ENCODE results near the gene SUPT3H.

SUPT3H gene

DNA sequence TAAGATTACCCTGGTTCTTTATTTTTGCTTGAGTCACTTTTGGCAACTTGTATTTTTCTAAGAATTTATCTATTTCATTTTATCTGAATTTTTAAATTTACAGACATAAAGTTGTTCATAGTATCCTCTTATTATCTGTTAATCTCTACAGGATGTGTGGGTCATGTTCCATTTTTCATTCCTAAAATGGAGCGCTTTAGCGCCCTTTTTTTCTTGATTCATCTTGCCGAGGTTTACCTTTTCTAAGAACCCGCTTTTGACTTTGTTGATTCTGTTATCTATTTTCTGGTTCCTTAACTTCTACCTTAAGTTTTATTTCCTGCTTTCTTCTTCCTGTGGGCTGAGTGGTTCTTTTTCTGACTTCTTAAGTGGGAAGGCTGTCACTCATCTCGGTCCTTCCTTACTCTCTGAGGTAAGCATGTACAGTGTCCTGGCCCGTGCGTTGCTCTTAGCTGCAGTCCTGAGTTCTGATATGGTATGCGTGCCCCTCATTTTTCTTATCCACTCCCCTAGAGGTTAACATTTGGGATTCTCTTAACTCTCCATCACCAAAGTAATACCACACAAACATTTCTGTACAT, 590.4 kb downstream of the SUPT3H start:
- no peak overlapping the region for H3K4ac ChIP-seq (ENCODE audit: low read depth, low read length)
- no peak overlapping the region for H3K9ac ChIP-seq (ENCODE audit: low read length)
- H3K27ac ChIP-seq (ENCODE audit: low read depth, low read length): no peak overlapping the region
- no peak overlapping the region for H3K23ac ChIP-seq (ENCODE audit: low read length)
- H4K8ac ChIP-seq (ENCODE audit: low read depth, low read length): no peak overlapping the region
- no peaks in the 10 kb centered on the region for H3K4me1 ChIP-seq (ENCODE audit: control insufficient read depth, low read depth, low read length)
- no peak overlapping the region for H2BK15ac ChIP-seq (replicated peaks; ENCODE audit: low read depth)
- H3K36me3 ChIP-seq (ENCODE audit: control insufficient read depth, insufficient read depth, low read length): no peaks in the 10 kb centered on the region
- no peak overlapping the region for H3K4me3 ChIP-seq (ENCODE audit: low read length)
- WGBS (ENCODE audit: extremely low coverage, insufficient coverage, low lambda C conversion rate): no CpG with 5 or more reads among the region's 8 CpGs
- H2BK5ac ChIP-seq (ENCODE audit: low read length): no peak overlapping the region
- no peaks in the 10 kb centered on the region for H3K27me3 ChIP-seq (ENCODE audit: insufficient read depth, low read length, poor library complexity)
- H3K79me1 ChIP-seq (ENCODE audit: low read length): no peaks in the 10 kb centered on the region
- no peak overlapping the region for H3K4me2 ChIP-seq (ENCODE audit: low read length)
- no peak for DNase-seq
- no peak overlapping the region for H3K56ac ChIP-seq (ENCODE audit: low read length)
- H2BK120ac ChIP-seq (ENCODE audit: low read depth, low read length): no peak overlapping the region
- no peaks in the 10 kb centered on the region for H3K79me2 ChIP-seq (ENCODE audit: control insufficient read depth, insufficient read depth, low read length)
- no peak overlapping the region for H2AK5ac ChIP-seq (ENCODE audit: low read length)
- H4K5ac ChIP-seq (ENCODE audit: low read length): no peak overlapping the region
- H3K18ac ChIP-seq (ENCODE audit: low read length): no peak overlapping the region

DNA sequence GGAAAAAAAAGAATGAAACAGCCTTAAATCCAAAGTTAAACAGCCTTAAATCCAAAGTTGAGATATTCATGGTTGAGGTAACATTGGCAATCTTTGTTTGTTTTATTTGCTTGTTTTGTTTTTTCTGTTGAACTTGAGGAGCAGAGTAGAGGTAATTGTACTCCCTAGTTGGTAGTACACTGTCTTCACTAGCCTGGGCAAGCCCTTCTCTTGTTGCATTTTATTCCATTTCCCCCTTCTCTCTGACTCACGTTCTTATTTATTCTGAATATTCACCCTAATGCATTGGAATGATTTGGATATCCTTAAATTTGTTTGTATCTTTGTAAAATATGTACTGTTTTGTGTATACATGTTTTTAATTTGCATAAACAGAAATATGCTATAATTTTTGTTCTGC, 592.6 kb downstream of the SUPT3H start:
- H4K5ac ChIP-seq (ENCODE audit: low read length): no peak overlapping the region
- H2BK120ac ChIP-seq (ENCODE audit: low read depth, low read length): no peak overlapping the region
- H3K79me2 ChIP-seq (ENCODE audit: control insufficient read depth, insufficient read depth, low read length): no peaks in the 10 kb centered on the region
- H3K4me1 ChIP-seq (ENCODE audit: control insufficient read depth, low read depth, low read length): no peaks in the 10 kb centered on the region
- no peak overlapping the region for H3K4me2 ChIP-seq (ENCODE audit: low read length)
- no peak overlapping the region for H2BK5ac ChIP-seq (ENCODE audit: low read length)
- H3K27me3 ChIP-seq (ENCODE audit: insufficient read depth, low read length, poor library complexity): no peaks in the 10 kb centered on the region
- H3K79me1 ChIP-seq (ENCODE audit: low read length): no peaks in the 10 kb centered on the region
- H3K4ac ChIP-seq (ENCODE audit: low read depth, low read length): no peak overlapping the region
- H3K23ac ChIP-seq (ENCODE audit: low read length): no peak overlapping the region
- no peak overlapping the region for H4K8ac ChIP-seq (ENCODE audit: low read depth, low read length)
- H2AK5ac ChIP-seq (ENCODE audit: low read length): no peak overlapping the region
- H3K4me3 ChIP-seq (ENCODE audit: low read length): no peak overlapping the region
- H2BK15ac ChIP-seq (replicated peaks; ENCODE audit: low read depth): no peak overlapping the region
- no peak for DNase-seq
- no peaks in the 10 kb centered on the region for H3K36me3 ChIP-seq (ENCODE audit: control insufficient read depth, insufficient read depth, low read length)
- no peak overlapping the region for H3K9ac ChIP-seq (ENCODE audit: low read length)
- no CpG with 5 or more reads among the region's 1 CpG for whole genome bisulfite sequencing (ENCODE audit: extremely low coverage, insufficient coverage, low lambda C conversion rate)
- no peak overlapping the region for H3K27ac ChIP-seq (ENCODE audit: low read depth, low read length)
- no peak overlapping the region for H3K18ac ChIP-seq (ENCODE audit: low read length)
- no peak overlapping the region for H3K56ac ChIP-seq (ENCODE audit: low read length)

- DNase-seq: no peak
- Histone ChIP-seq H3K4ac (ENCODE audit: low read depth, low read length) (no peak overlapping the region), H4K8ac (ENCODE audit: low read depth, low read length) (no peak overlapping the region), H3K9ac (ENCODE audit: low read length) (no peak overlapping the region), H3K4me3 (ENCODE audit: low read length) (no peak overlapping the region), H4K5ac (ENCODE audit: low read length) (peak overlapping the region; percentile 19), H3K79me1 (ENCODE audit: low read length) (no peaks in the 10 kb centered on the region), H3K36me3 (ENCODE audit: control insufficient read depth, insufficient read depth, low read length) (no peaks in the 10 kb centered on the region), H3K18ac (ENCODE audit: low read length) (peak overlapping the region; percentile 47), H3K27me3 (ENCODE audit: insufficient read depth, low read length, poor library complexity) (no peaks in the 10 kb centered on the region), H2AK5ac (ENCODE audit: low read length) (no peak overlapping the region), H2BK120ac (ENCODE audit: low read depth, low read length) (no peak overlapping the region), H2BK15ac (replicated peaks; ENCODE audit: low read depth) (no peak overlapping the region), H3K27ac (ENCODE audit: low read depth, low read length) (peak overlapping the region; percentile 56), H3K79me2 (ENCODE audit: control insufficient read depth, insufficient read depth, low read length) (no peaks in the 10 kb centered on the region), H3K4me2 (ENCODE audit: low read length) (no peak overlapping the region), H3K56ac (ENCODE audit: low read length) (peak overlapping the region; percentile 28), H2BK5ac (ENCODE audit: low read length) (no peak overlapping the region), H3K4me1 (ENCODE audit: control insufficient read depth, low read depth, low read length) (no peaks in the 10 kb centered on the region), H3K23ac (ENCODE audit: low read length) (no peak overlapping the region)
- no CpG with 5 or more reads among the region's 1 CpG for WGBS (ENCODE audit: extremely low coverage, insufficient coverage, low lambda C conversion rate)
Observed at GRCh38 chr6:44784195-44784594, 593.5 kb downstream of the SUPT3H start.

DNA sequence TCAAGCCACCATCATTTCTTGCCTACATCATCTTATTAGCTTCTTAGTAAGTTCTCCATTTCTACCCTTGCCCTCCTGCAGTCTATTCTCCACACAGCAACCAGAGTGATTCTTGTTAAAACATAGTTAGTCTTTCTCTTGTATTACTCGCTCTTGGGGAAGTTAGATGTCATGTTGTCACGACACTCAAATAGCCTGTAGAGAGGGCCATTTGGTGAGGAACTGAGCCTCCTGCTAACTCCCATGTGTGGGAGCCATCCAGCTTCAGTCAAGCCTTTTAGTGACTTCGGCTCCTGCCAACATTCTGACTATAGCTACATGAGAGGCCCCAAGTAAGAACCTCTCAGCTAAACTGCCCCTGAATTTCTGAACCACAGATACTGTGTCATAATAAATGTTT, 594.8 kb downstream of the SUPT3H start:
- no peak overlapping the region for H3K4me2 ChIP-seq (ENCODE audit: low read length)
- H4K5ac ChIP-seq (ENCODE audit: low read length): no peak overlapping the region
- H2BK15ac ChIP-seq (replicated peaks; ENCODE audit: low read depth): peak overlapping the region; percentile 23
- no peak overlapping the region for H3K27ac ChIP-seq (ENCODE audit: low read depth, low read length)
- no peak overlapping the region for H3K18ac ChIP-seq (ENCODE audit: low read length)
- no peaks in the 10 kb centered on the region for H3K27me3 ChIP-seq (ENCODE audit: insufficient read depth, low read length, poor library complexity)
- no peak overlapping the region for H2AK5ac ChIP-seq (ENCODE audit: low read length)
- H3K79me1 ChIP-seq (ENCODE audit: low read length): no peaks in the 10 kb centered on the region
- no peak overlapping the region for H3K56ac ChIP-seq (ENCODE audit: low read length)
- H3K79me2 ChIP-seq (ENCODE audit: control insufficient read depth, insufficient read depth, low read length): no peaks in the 10 kb centered on the region
- no peak for DNase-seq
- no peak overlapping the region for H3K4me3 ChIP-seq (ENCODE audit: low read length)
- WGBS (ENCODE audit: extremely low coverage, insufficient coverage, low lambda C conversion rate): no CpG with 5 or more reads among the region's 3 CpGs
- no peak overlapping the region for H3K9ac ChIP-seq (ENCODE audit: low read length)
- H4K8ac ChIP-seq (ENCODE audit: low read depth, low read length): no peak overlapping the region
- no peak overlapping the region for H2BK120ac ChIP-seq (ENCODE audit: low read depth, low read length)
- no peaks in the 10 kb centered on the region for H3K36me3 ChIP-seq (ENCODE audit: control insufficient read depth, insufficient read depth, low read length)
- no peak overlapping the region for H3K23ac ChIP-seq (ENCODE audit: low read length)
- H2BK5ac ChIP-seq (ENCODE audit: low read length): no peak overlapping the region
- H3K4ac ChIP-seq (ENCODE audit: low read depth, low read length): no peak overlapping the region
- no peaks in the 10 kb centered on the region for H3K4me1 ChIP-seq (ENCODE audit: control insufficient read depth, low read depth, low read length)

GRCh38 chr6:44781912-44782597, 595.7 kb downstream of the SUPT3H start:
- Histone ChIP-seq H3K27me3 (ENCODE audit: insufficient read depth, low read length, poor library complexity) (no peaks in the 10 kb centered on the region), H2BK5ac (ENCODE audit: low read length) (no peak overlapping the region), H4K8ac (ENCODE audit: low read depth, low read length) (no peak overlapping the region), H3K4ac (ENCODE audit: low read depth, low read length) (no peak overlapping the region), H3K9ac (ENCODE audit: low read length) (no peak overlapping the region), H3K4me2 (ENCODE audit: low read length) (no peak overlapping the region), H3K27ac (ENCODE audit: low read depth, low read length) (no peak overlapping the region), H3K36me3 (ENCODE audit: control insufficient read depth, insufficient read depth, low read length) (no peaks in the 10 kb centered on the region), H2BK120ac (ENCODE audit: low read depth, low read length) (no peak overlapping the region), H2BK15ac (replicated peaks; ENCODE audit: low read depth) (no peak overlapping the region), H3K23ac (ENCODE audit: low read length) (no peak overlapping the region), H4K5ac (ENCODE audit: low read length) (no peak overlapping the region), H3K4me1 (ENCODE audit: control insufficient read depth, low read depth, low read length) (no peaks in the 10 kb centered on the region), H3K56ac (ENCODE audit: low read length) (no peak overlapping the region), H3K18ac (ENCODE audit: low read length) (peak overlapping the region; percentile 3), H3K79me2 (ENCODE audit: control insufficient read depth, insufficient read depth, low read length) (no peaks in the 10 kb centered on the region), H3K4me3 (ENCODE audit: low read length) (no peak overlapping the region), H3K79me1 (ENCODE audit: low read length) (no peaks in the 10 kb centered on the region), H2AK5ac (ENCODE audit: low read length) (no peak overlapping the region)
- WGBS (ENCODE audit: extremely low coverage, insufficient coverage, low lambda C conversion rate): no CpG with 5 or more reads among the region's 2 CpGs
- no peak for DNase-seq

- no peaks in the 10 kb centered on the region for H3K36me3 ChIP-seq (ENCODE audit: control insufficient read depth, insufficient read depth, low read length)
- no peaks in the 10 kb centered on the region for H3K79me1 ChIP-seq (ENCODE audit: low read length)
- no peak overlapping the region for H3K4me2 ChIP-seq (ENCODE audit: low read length)
- no peak overlapping the region for H4K8ac ChIP-seq (ENCODE audit: low read depth, low read length)
- no peaks in the 10 kb centered on the region for H3K4me1 ChIP-seq (ENCODE audit: control insufficient read depth, low read depth, low read length)
- H2AK5ac ChIP-seq (ENCODE audit: low read length): no peak overlapping the region
- no peak overlapping the region for H3K23ac ChIP-seq (ENCODE audit: low read length)
- DNase-seq: no peak
- no peak overlapping the region for H2BK15ac ChIP-seq (replicated peaks; ENCODE audit: low read depth)
- H3K4me3 ChIP-seq (ENCODE audit: low read length): no peak overlapping the region
- no peaks in the 10 kb centered on the region for H3K27me3 ChIP-seq (ENCODE audit: insufficient read depth, low read length, poor library complexity)
- no peak overlapping the region for H3K56ac ChIP-seq (ENCODE audit: low read length)
- H3K79me2 ChIP-seq (ENCODE audit: control insufficient read depth, insufficient read depth, low read length): no peaks in the 10 kb centered on the region
- no peak overlapping the region for H3K18ac ChIP-seq (ENCODE audit: low read length)
- no peak overlapping the region for H2BK5ac ChIP-seq (ENCODE audit: low read length)
- H4K5ac ChIP-seq (ENCODE audit: low read length): no peak overlapping the region
- no CpG with 5 or more reads among the region's 7 CpGs for WGBS (ENCODE audit: extremely low coverage, insufficient coverage, low lambda C conversion rate)
- no peak overlapping the region for H2BK120ac ChIP-seq (ENCODE audit: low read depth, low read length)
- no peak overlapping the region for H3K4ac ChIP-seq (ENCODE audit: low read depth, low read length)
- H3K27ac ChIP-seq (ENCODE audit: low read depth, low read length): no peak overlapping the region
- H3K9ac ChIP-seq (ENCODE audit: low read length): no peak overlapping the region
Observed at GRCh38 chr6:44780161-44780560, 597.6 kb downstream of the SUPT3H start.
